Nephron progenitor cell (in vitro differentiated cells): ENCODE data around the gene GRK3.
A peak's percentile ranks its signal among the peaks of the same experiment; 100 is the strongest.

Experiments used
- DNase-seq: peaks from one replicate; pipeline ENCODE4 v3.0.0; 2021
- H3K27ac Mint-ChIP-seq: 2 replicates; pipeline ENCODE4 v1.8.0; 2021; ENCODE audit warnings: mild to moderate bottlenecking, moderate library complexity, mixed read lengths
- H3K27me3 Mint-ChIP-seq: 2 replicates; pipeline ENCODE4 v1.8.0; 2021; ENCODE audit warnings: mild to moderate bottlenecking, low read depth, mixed read lengths; ENCODE audit not compliant: poor library complexity
- H3K36me3 Mint-ChIP-seq: 2 replicates; pipeline ENCODE4 v1.8.0; 2021; ENCODE audit warnings: low read depth, mixed read lengths
- H3K4me1 Mint-ChIP-seq: 2 replicates; pipeline ENCODE4 v1.8.0; 2021; ENCODE audit warnings: mixed read lengths
- H3K4me3 Mint-ChIP-seq: 2 replicates; pipeline ENCODE4 v1.8.0; 2021; ENCODE audit warnings: mild to moderate bottlenecking, moderate library complexity, mixed read lengths
- H3K9me3 Mint-ChIP-seq: 2 replicates; pipeline ENCODE4 v1.8.0; 2021; ENCODE audit warnings: mild to moderate bottlenecking, moderate library complexity, mixed read lengths
- CTCF ChIP-seq: fragments of 200-600 bp; sonication (generic); IDR thresholded peaks from 2 replicates; pipeline ENCODE4 v1.5.0; 2021; ENCODE audit warnings: antibody characterized with exemption

GRK3 gene

DNA sequence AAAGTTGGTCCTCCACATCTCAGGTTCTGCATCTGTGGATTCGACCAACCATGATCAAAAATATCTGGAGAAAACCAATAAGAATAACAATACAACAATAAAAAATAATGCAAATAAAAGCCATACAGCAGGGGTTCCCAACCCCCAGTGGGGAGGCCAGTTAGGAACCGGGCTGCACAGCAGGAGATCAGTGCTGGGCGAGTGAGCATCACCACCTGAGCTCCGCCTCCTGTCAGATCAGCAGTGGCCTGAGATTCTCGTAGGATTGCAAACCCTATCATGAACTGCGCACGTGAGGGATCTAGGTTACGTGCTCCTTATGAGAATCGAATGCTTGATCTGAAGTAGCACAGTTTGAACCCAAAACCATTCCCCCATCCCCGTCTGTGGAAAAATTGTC lies 152.2 kb downstream of the GRK3 start:
- DNase-seq: no peak
- peaks cover 9% of the 10 kb centered on the region for H3K4me1 Mint-ChIP-seq
- no peak for TF ChIP-seq CTCF
- H3K4me3 Mint-ChIP-seq: no peak overlapping the region
- peaks cover 22% of the 10 kb centered on the region for H3K36me3 Mint-ChIP-seq
- H3K27me3 Mint-ChIP-seq: no peaks in the 10 kb centered on the region
- H3K9me3 Mint-ChIP-seq: no peaks in the 10 kb centered on the region
- H3K27ac Mint-ChIP-seq: no peak overlapping the region

DNA sequence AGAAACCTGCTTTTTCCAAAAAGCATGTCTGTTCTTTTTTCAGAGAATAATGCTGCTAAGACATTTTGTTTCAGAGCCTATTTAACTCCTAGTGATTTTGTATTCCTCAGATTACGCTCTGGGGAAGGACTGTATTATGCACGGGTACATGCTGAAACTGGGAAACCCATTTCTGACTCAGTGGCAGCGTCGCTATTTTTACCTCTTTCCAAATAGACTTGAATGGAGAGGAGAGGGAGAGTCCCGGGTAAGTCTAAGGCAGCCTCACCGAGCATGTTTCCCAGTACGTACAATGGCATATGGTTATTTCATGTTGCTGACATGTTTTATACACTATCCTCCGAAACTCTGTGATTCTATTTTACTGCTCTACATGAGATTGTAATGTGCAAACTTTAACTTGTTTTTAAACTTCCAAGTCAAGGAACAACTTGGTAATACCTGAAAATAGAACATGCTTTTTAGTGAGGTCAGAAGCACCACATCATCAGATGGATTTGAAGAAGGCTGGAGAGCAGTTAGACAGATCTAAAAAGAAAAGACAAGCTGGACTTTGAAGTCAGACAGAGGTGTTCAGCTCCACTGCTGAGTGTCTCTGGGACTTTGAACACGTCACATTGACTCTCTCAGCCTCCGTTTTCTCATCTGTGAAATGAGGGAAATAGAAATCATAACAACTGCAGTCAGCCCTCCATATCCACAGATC lies 153.8 kb downstream of the GRK3 start:
- Mint-ChIP-seq H3K4me1 (peaks cover 9% of the 10 kb centered on the region), H3K4me3 (no peak overlapping the region), H3K36me3 (peaks cover 27% of the 10 kb centered on the region), H3K27ac (no peak overlapping the region), H3K27me3 (no peaks in the 10 kb centered on the region), H3K9me3 (no peaks in the 10 kb centered on the region)
- no peak for DNase-seq
- TF ChIP-seq CTCF: no peak

- H3K4me1 Mint-ChIP-seq: peaks cover 4% of the 10 kb centered on the region
Measured at GRCh38 chr22:25722223-25722622, 157.7 kb downstream of the GRK3 start.

DNA sequence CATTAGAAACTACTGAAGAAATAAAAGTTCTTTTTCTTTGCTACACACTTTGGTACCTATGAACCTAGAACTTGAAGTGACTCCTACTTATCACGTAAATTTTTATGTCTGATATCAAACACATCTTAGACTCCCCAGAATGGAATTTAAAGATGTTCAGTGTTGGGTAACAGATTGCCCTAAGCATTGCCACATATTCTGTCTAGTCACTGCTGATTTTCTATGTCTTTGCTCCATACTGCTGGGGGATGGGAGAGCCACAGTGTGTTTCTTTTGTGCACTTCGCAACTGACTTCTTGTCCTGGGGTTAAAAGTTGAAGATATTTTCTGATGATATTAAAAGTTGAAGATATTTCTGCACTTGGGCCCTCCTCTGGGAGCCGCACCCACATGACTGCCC lies 158.2 kb downstream of the GRK3 start:
- Mint-ChIP-seq H3K27me3 (no peaks in the 10 kb centered on the region), H3K36me3 (peaks cover 14% of the 10 kb centered on the region), H3K4me1 (peaks cover 4% of the 10 kb centered on the region), H3K9me3 (no peaks in the 10 kb centered on the region), H3K27ac (peak overlapping the region; percentile 37), H3K4me3 (no peak overlapping the region)
- no peak for DNase-seq
- TF ChIP-seq CTCF: no peak

More at GRCh38 chr22:25722223-25722622, 157.7 kb downstream of the GRK3 start:
- TF ChIP-seq CTCF: no peak
- H3K27me3 Mint-ChIP-seq: no peaks in the 10 kb centered on the region
- DNase-seq: no peak
- H3K9me3 Mint-ChIP-seq: no peaks in the 10 kb centered on the region
- H3K36me3 Mint-ChIP-seq: peaks cover 18% of the 10 kb centered on the region
- peak overlapping the region; percentile 37 for H3K27ac Mint-ChIP-seq
- H3K4me3 Mint-ChIP-seq: no peak overlapping the region

GRCh38 chr22:25726241-25726640 lies 161.8 kb downstream of the GRK3 start:
- no peak overlapping the region for H3K4me3 Mint-ChIP-seq
- no peaks in the 10 kb centered on the region for H3K9me3 Mint-ChIP-seq
- DNase-seq: no peak
- peak overlapping the region; percentile 69 for H3K27ac Mint-ChIP-seq
- peaks cover 3% of the 10 kb centered on the region for H3K27me3 Mint-ChIP-seq
- H3K36me3 Mint-ChIP-seq: peaks cover 10% of the 10 kb centered on the region
- TF ChIP-seq CTCF: no peak
- H3K4me1 Mint-ChIP-seq: peaks cover 24% of the 10 kb centered on the region

GRCh38 chr22:25728071-25728470 lies 163.6 kb downstream of the GRK3 start:
- Mint-ChIP-seq H3K4me3 (no peak overlapping the region), H3K9me3 (no peaks in the 10 kb centered on the region), H3K4me1 (peaks cover 24% of the 10 kb centered on the region), H3K27ac (no peak overlapping the region), H3K27me3 (peaks cover 3% of the 10 kb centered on the region), H3K36me3 (peaks cover 4% of the 10 kb centered on the region)
- no peak for TF ChIP-seq CTCF
- no peak for DNase-seq
